H1 (cell line): Measurements from ENCODE around the gene USP53. TPM values are rescaled to one million over a fixed set of nuclear protein-coding genes. Genes with fewer than 3 reads are reported as not detected.

Source experiments
- ATF3 ChIP-seq: IDR thresholded peaks from 2 replicates; pipeline ENCODE4 v1.6.1; 2011; ENCODE audit warnings: low read depth, mild to moderate bottlenecking, low read length; ENCODE audit not compliant: insufficient read depth
- BACH1 ChIP-seq: IDR thresholded peaks from 2 replicates; pipeline ENCODE4 v1.6.1; 2012; ENCODE audit warnings: low read length, improper control_type of control experiment
- CBX8 ChIP-seq: fragments of 300-800, 300-1000 bp; sonication (generic); IDR thresholded peaks from 2 replicates; pipeline ENCODE4 v1.7.1; 2016; ENCODE audit warnings: low read depth, low read length, borderline replicate concordance
- CEBPB ChIP-seq: IDR thresholded peaks from 2 replicates; pipeline ENCODE4 v1.6.1; 2012; ENCODE audit warnings: low read depth, low read length
- CHD1 ChIP-seq: IDR thresholded peaks from 2 replicates; pipeline ENCODE4 v1.6.1; 2012; ENCODE audit warnings: low read depth, low read length, improper control_type of control experiment
- CHD2 ChIP-seq: IDR thresholded peaks from 2 replicates; pipeline ENCODE4 v1.6.1; 2012; ENCODE audit warnings: low read length, improper control_type of control experiment
- CREB1 ChIP-seq: IDR thresholded peaks from 2 replicates; pipeline ENCODE4 v1.6.1; 2012; ENCODE audit warnings: inconsistent platforms
- CTBP2 ChIP-seq: IDR thresholded peaks from 2 replicates; pipeline ENCODE4 v1.7.0; 2011; ENCODE audit warnings: borderline replicate concordance, mild to moderate bottlenecking, moderate library complexity, mixed read lengths, low read length; ENCODE audit not compliant: insufficient read depth, insufficient read length
- E2F6 ChIP-seq: IDR thresholded peaks from 2 replicates; pipeline ENCODE4 v1.6.1; 2012; ENCODE audit warnings: inconsistent platforms
- EGR1 ChIP-seq: IDR thresholded peaks from 2 replicates; pipeline ENCODE4 v1.6.1; 2011; ENCODE audit warnings: low read depth, low read length, borderline replicate concordance
- FOSL1 ChIP-seq: IDR thresholded peaks from 2 replicates; pipeline ENCODE4 v1.6.1; 2011; ENCODE audit warnings: mild to moderate bottlenecking, low read depth, low read length, moderate library complexity; ENCODE audit not compliant: insufficient read depth
- GABPA ChIP-seq: IDR thresholded peaks from 2 replicates; pipeline ENCODE4 v1.6.1; 2011; ENCODE audit warnings: mild to moderate bottlenecking, low read length, moderate library complexity, borderline replicate concordance; ENCODE audit not compliant: insufficient read depth
- HDAC6 ChIP-seq: IDR thresholded peaks from one replicate; pipeline ENCODE4 v1.7.1; 2012; ENCODE audit warnings: low read depth, mild to moderate bottlenecking, inconsistent platforms, low read length, moderate library complexity
- JUND ChIP-seq: IDR thresholded peaks from 2 replicates; pipeline ENCODE4 v1.6.1; 2011; ENCODE audit warnings: mild to moderate bottlenecking, improper control_type of control experiment, low read length
- KDM5A ChIP-seq: fragments of 200-600 bp; IDR thresholded peaks from 2 replicates; pipeline ENCODE4 v1.7.1; 2012; ENCODE audit warnings: mild to moderate bottlenecking, low read length, inconsistent platforms, mixed read lengths
- MAFK ChIP-seq: IDR thresholded peaks from 2 replicates; pipeline ENCODE4 v1.6.1; 2012; ENCODE audit warnings: low read depth, mild to moderate bottlenecking, improper control_type of control experiment, low read length
- NRF1 ChIP-seq: IDR thresholded peaks from 2 replicates; pipeline ENCODE4 v1.6.1; 2011; ENCODE audit warnings: mild to moderate bottlenecking, low read depth, low read length, improper control_type of control experiment
- POLR2A ChIP-seq, 2 experiments: IDR thresholded peaks; 1 replicate in 1 of 2; 2 replicates in 1 of 2; pipeline ENCODE4 v1.6.1; 2011; ENCODE audit warnings: low read depth in 2 of 2, low read length in 2 of 2, mild to moderate bottlenecking in 2 of 2; ENCODE audit errors: control extremely low read depth in 1 of 2
- RAD21 ChIP-seq, 2 experiments: IDR thresholded peaks in 1 of 2; conservative IDR thresholded peaks in 1 of 2; 2 replicates each; pipeline ENCODE4 v1.6.1; 2011; ENCODE audit warnings: low read depth in 2 of 2, low read length in 2 of 2, improper control_type of control experiment in 1 of 2, inconsistent platforms in 1 of 2, mild to moderate bottlenecking in 1 of 2, moderate library complexity in 1 of 2
- RFX5 ChIP-seq: IDR thresholded peaks from 2 replicates; pipeline ENCODE4 v1.6.1; 2011; ENCODE audit warnings: low read depth, low read length, improper control_type of control experiment, borderline replicate concordance
- RNF2 ChIP-seq: fragments of 200-900, 300-1000 bp; sonication (generic); IDR thresholded peaks from 2 replicates; pipeline ENCODE4 v1.7.1; 2016; ENCODE audit warnings: borderline replicate concordance, low read depth, mild to moderate bottlenecking, antibody characterized with exemption, low read length; ENCODE audit not compliant: poor library complexity, severe bottlenecking; ENCODE audit errors: missing control alignments
- SAP30 ChIP-seq: fragments of 300-600 bp; sonication (generic); IDR thresholded peaks from 2 replicates; pipeline ENCODE4 v1.7.1; 2012; ENCODE audit warnings: low read length, moderate library complexity, mild to moderate bottlenecking, inconsistent platforms; ENCODE audit not compliant: insufficient read depth, insufficient replicate concordance
- SIX5 ChIP-seq: IDR thresholded peaks from 2 replicates; pipeline ENCODE4 v1.6.1; 2011; ENCODE audit warnings: mild to moderate bottlenecking, low read depth, low read length
- polyA plus RNA-seq, 7 experiments: library from polyadenylated mRNA; depleted of rRNA in 3 of 7; stranded (reverse) in 5 of 7; unstranded in 2 of 7; fragments of >200 nt in 5 of 7; fragments of 200-250 nt in 2 of 7; gene quantifications; 1 replicate in 5 of 7; 2 replicates in 1 of 7; 4 replicates in 1 of 7; pipeline versions ENCODE4 v1.2.1 to v1.2.3, GENCODE V29; 2011 to 2013; ENCODE audit warnings: missing spikeins in 2 of 7, mixed read lengths in 2 of 7
- total RNA-seq: library from RNA; stranded (reverse); fragmentation: NEBNext Ultra II Directional; extraction: Animal tissue kit (Norgen Biotek cat#: 25700); gene quantifications from 2 replicates; pipeline ENCODE4 v1.2.1, GENCODE V29; 2021

USP53 gene
- total and polyA plus RNA-seq, 2 of the 8 experiments (the other 6 are each of a cell fraction or from before 2014, with no cell fraction given), result 2.9 to 14.9 TPM

GRCh38 chr4:119212234-119212963, at the start of gene USP53 (continued):
- TF ChIP-seq ATF3 (no peak), SAP30 (no peak), CHD1 (no peak), E2F6 (peak; percentile 36; the same call in 1 of the 2 replicates), CEBPB (no peak), CREB1 (no peak), KDM5A (no peak), BACH1 (peak; percentile 67; the same call in 1 of the 2 replicates), HDAC6 (no peak), RNF2 (no peak), MAFK (no peak), RAD21 (IDR thresholded peaks at IDR 0.05 in 1 of 2, conservative IDR thresholded peaks at IDR 0.05 in 1 of 2; ENCODE audit: low read depth in 2 of 2, low read length in 2 of 2) (no peak), FOSL1 (no peak), CTBP2 (no peak), CBX8 (no peak), SIX5 (no peak), RFX5 (no peak), EGR1 (no peak), POLR2A (IDR thresholded peaks at IDR 0.05; ENCODE audit: control extremely low read depth in 1 of 2, low read depth in 2 of 2, low read length in 2 of 2) (peak; percentile 90 to 92), GABPA (no peak), NRF1 (peak; percentile 70), CHD2 (peak; percentile 94), JUND (no peak)
